WTC11 (cell line): ENCODE measurements around the gene KDM3B. TPM values are rescaled to one million over a fixed set of nuclear protein-coding genes. Genes with fewer than 3 reads are reported as not detected.

Source experiments
- ATAC-seq: fragments of 200-7000 bp; cut with Tn5 transposase; 2 replicates; pipeline ENCODE4 v1.10.0; 2021; ENCODE audit warnings: mild to moderate bottlenecking, moderate library complexity
- CTCF ChIA-PET: fragments of 300-600 bp; sonication (Branson Sonifier 250); formaldehyde crosslinking; loops from one replicate; lab custom pipeline; 2021; ENCODE audit warnings: antibody characterized with exemption; lab: Charles Lee
- POLR2A ChIA-PET: fragments of 350-600 bp; sonication (Branson Sonifier 250); formaldehyde crosslinking; loops from one replicate; lab custom pipeline; 2021; ENCODE audit warnings: antibody characterized with exemption; lab: Charles Lee
- DNase-seq: peaks from one replicate; pipeline ENCODE4 v3.0.0; 2021; ENCODE audit warnings: low spot score
- H3K27ac Mint-ChIP-seq: 2 replicates; pipeline ENCODE4 v1.8.0; 2021; ENCODE audit warnings: mixed read lengths
- H3K27me3 Mint-ChIP-seq: 2 replicates; pipeline ENCODE4 v1.8.0; 2021; ENCODE audit warnings: low read depth, mild to moderate bottlenecking, moderate library complexity, mixed read lengths
- H3K36me3 Mint-ChIP-seq: 2 replicates; pipeline ENCODE4 v1.8.0; 2021; ENCODE audit warnings: mixed read lengths
- H3K4me1 Mint-ChIP-seq: 2 replicates; pipeline ENCODE4 v1.8.0; 2022; ENCODE audit warnings: mixed read lengths
- H3K4me3 Mint-ChIP-seq: 2 replicates; pipeline ENCODE4 v1.8.0; 2021; ENCODE audit warnings: mild to moderate bottlenecking, moderate library complexity, mixed read lengths
- H3K9me3 Mint-ChIP-seq: 2 replicates; pipeline ENCODE4 v1.8.0; 2021; ENCODE audit warnings: mixed read lengths
- CREB1 ChIP-seq: sonication (generic); formaldehyde crosslinking; IDR thresholded peaks from 2 replicates; pipeline ENCODE4 v1.8.0; 2023; ENCODE audit warnings: mild to moderate bottlenecking, missing genetic modification reagents
- ETV6 ChIP-seq: sonication (generic); formaldehyde crosslinking; IDR thresholded peaks from 2 replicates; pipeline ENCODE4 v1.8.1; 2022; ENCODE audit warnings: mild to moderate bottlenecking, missing genetic modification reagents
- IRF2 ChIP-seq: sonication (generic); formaldehyde crosslinking; IDR thresholded peaks from 2 replicates; pipeline ENCODE4 v1.8.0; 2022; ENCODE audit warnings: low read depth, missing genetic modification reagents, borderline replicate concordance
- NFATC4 ChIP-seq: fragments of 250-450 bp; sonication (Bioruptor Pico); IDR thresholded peaks from 2 replicates; pipeline ENCODE4 v1.9.0; 2021; ENCODE audit warnings: mild to moderate bottlenecking
- NFE2L1 ChIP-seq: sonication (generic); formaldehyde crosslinking; IDR thresholded peaks from 2 replicates; pipeline ENCODE4 v1.8.1; 2023; ENCODE audit warnings: missing genetic modification reagents
- NFYB ChIP-seq: sonication (generic); formaldehyde crosslinking; conservative IDR thresholded peaks from 2 replicates; pipeline ENCODE4 v1.8.0; 2022; ENCODE audit warnings: low read depth, missing genetic modification reagents
- NR2C2 ChIP-seq: sonication (generic); formaldehyde crosslinking; IDR thresholded peaks from 2 replicates; pipeline ENCODE4 v1.8.0; 2022; ENCODE audit warnings: mild to moderate bottlenecking, missing genetic modification reagents
- OVOL2 ChIP-seq: fragments of 250-450 bp; sonication (Bioruptor Pico); IDR thresholded peaks from 2 replicates; pipeline ENCODE4 v1.9.0; 2021; ENCODE audit warnings: mild to moderate bottlenecking, borderline replicate concordance
- SMAD4 ChIP-seq: sonication (generic); formaldehyde crosslinking; IDR thresholded peaks from 2 replicates; pipeline ENCODE4 v1.8.0; 2022; ENCODE audit warnings: mild to moderate bottlenecking, missing genetic modification reagents
- total RNA-seq: library from RNA; stranded (reverse); gene quantifications from 3 replicates; pipeline ENCODE4 v1.2.3, GENCODE V29; 2021
- TF ChIP-seq, protein P1 (sequence below): sonication (generic); formaldehyde crosslinking; IDR thresholded peaks from 2 replicates; pipeline ENCODE4 v1.8.1; 2022; ENCODE audit warnings: missing genetic modification reagents, borderline replicate concordance
- TF ChIP-seq, protein P2 (sequence below): sonication (generic); formaldehyde crosslinking; IDR thresholded peaks from 2 replicates; pipeline ENCODE4 v1.8.0; 2022; ENCODE audit warnings: mild to moderate bottlenecking, missing genetic modification reagents
- TF ChIP-seq, protein P3 (sequence below): sonication (generic); formaldehyde crosslinking; IDR thresholded peaks from 2 replicates; pipeline ENCODE4 v1.8.0; 2023; ENCODE audit warnings: mild to moderate bottlenecking, missing genetic modification reagents
- TF ChIP-seq, protein P4 (sequence below): fragments of 200-600 bp; IDR thresholded peaks from 2 replicates; pipeline ENCODE4 v1.8.0; 2022; ENCODE audit warnings: antibody characterized with exemption
- TF ChIP-seq, protein P5 (sequence below): sonication (generic); formaldehyde crosslinking; IDR thresholded peaks from 2 replicates; pipeline ENCODE4 v1.8.1; 2022; ENCODE audit warnings: low read depth, mild to moderate bottlenecking, moderate library complexity, missing genetic modification reagents, borderline replicate concordance

KDM3B gene
- total RNA-seq, 1 experiment from 2014 or later, result 87.9 TPM

DNA sequence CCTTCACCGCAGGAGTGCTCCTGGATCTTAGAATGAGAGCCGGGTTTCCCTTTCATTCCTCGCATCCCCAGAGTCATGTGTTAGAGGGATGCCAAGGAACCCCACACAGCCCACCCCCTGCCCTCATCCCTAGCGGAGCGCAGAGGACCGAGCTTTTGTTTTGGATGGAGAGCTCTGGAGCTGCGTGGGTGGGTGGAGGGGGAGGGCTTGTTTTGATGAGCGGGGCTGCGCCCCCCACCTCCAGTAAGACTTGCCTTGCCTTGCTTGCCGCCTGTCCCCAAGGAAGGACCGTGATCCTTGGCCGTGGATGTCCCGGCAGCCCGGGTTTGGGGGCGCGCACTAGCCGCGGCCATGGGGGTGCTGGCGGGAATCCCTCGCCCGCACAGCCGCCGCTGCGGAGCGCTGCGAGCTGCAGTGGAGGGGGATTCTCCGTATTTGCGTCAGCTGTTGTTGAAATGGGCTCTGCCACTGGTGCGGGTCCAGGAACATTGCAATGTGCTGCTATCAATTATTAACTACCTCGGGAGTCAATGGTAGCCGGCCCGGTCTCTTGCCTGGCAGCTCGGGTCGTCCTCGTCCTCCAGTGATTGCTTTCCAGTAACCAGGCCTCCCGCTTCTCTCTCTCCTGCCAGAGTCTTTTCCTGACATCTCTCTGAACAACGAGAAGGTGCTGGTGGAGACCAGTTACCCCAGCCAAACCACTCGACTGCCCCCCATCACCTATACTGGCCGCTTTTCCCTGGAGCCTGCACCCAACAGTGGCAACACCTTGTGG lies 113.8 kb downstream of the KDM3B start (continued):
- TF ChIP-seq, protein P1, sequence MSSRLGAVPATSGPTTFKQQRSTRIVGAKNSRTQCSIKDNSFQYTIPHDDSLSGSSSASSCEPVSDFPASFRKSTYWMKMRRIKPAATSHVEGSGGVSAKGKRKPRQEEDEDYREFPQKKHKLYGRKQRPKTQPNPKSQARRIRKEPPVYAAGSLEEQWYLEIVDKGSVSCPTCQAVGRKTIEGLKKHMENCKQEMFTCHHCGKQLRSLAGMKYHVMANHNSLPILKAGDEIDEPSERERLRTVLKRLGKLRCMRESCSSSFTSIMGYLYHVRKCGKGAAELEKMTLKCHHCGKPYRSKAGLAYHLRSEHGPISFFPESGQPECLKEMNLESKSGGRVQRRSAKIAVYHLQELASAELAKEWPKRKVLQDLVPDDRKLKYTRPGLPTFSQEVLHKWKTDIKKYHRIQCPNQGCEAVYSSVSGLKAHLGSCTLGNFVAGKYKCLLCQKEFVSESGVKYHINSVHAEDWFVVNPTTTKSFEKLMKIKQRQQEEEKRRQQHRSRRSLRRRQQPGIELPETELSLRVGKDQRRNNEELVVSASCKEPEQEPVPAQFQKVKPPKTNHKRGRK (CRISPR knock-in tag), result no peak
- TF ChIP-seq NR2C2 (CRISPR knock-in tag) (no peak), IRF2 (CRISPR knock-in tag) (no peak), NFATC4 (CRISPR knock-in tag) (peak; percentile 61; the same call in 1 of the 2 replicates), OVOL2 (no peak)
- TF ChIP-seq, protein P2, sequence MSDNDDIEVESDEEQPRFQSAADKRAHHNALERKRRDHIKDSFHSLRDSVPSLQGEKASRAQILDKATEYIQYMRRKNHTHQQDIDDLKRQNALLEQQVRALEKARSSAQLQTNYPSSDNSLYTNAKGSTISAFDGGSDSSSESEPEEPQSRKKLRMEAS (CRISPR knock-in tag), result no peak

DNA sequence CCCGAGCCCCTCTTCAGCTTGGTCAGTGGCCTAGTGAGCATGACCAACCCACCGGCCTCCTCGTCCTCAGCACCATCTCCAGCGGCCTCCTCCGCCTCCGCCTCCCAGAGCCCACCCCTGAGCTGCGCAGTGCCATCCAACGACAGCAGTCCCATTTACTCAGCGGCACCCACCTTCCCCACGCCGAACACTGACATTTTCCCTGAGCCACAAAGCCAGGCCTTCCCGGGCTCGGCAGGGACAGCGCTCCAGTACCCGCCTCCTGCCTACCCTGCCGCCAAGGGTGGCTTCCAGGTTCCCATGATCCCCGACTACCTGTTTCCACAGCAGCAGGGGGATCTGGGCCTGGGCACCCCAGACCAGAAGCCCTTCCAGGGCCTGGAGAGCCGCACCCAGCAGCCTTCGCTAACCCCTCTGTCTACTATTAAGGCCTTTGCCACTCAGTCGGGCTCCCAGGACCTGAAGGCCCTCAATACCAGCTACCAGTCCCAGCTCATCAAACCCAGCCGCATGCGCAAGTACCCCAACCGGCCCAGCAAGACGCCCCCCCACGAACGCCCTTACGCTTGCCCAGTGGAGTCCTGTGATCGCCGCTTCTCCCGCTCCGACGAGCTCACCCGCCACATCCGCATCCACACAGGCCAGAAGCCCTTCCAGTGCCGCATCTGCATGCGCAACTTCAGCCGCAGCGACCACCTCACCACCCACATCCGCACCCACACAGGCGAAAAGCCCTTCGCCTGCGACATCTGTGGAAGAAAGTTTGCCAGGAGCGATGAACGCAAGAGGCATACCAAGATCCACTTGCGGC lies 114.6 kb downstream of the KDM3B start:
- ATAC-seq (no peak), DNase-seq (no peak)
- TF ChIP-seq CREB1 (CRISPR knock-in tag) (no peak), SMAD4 (CRISPR knock-in tag) (no peak), NFYB (no peak), ETV6 (CRISPR knock-in tag) (no peak), NFE2L1 (CRISPR knock-in tag) (no peak)
- TF ChIP-seq, protein P3, sequence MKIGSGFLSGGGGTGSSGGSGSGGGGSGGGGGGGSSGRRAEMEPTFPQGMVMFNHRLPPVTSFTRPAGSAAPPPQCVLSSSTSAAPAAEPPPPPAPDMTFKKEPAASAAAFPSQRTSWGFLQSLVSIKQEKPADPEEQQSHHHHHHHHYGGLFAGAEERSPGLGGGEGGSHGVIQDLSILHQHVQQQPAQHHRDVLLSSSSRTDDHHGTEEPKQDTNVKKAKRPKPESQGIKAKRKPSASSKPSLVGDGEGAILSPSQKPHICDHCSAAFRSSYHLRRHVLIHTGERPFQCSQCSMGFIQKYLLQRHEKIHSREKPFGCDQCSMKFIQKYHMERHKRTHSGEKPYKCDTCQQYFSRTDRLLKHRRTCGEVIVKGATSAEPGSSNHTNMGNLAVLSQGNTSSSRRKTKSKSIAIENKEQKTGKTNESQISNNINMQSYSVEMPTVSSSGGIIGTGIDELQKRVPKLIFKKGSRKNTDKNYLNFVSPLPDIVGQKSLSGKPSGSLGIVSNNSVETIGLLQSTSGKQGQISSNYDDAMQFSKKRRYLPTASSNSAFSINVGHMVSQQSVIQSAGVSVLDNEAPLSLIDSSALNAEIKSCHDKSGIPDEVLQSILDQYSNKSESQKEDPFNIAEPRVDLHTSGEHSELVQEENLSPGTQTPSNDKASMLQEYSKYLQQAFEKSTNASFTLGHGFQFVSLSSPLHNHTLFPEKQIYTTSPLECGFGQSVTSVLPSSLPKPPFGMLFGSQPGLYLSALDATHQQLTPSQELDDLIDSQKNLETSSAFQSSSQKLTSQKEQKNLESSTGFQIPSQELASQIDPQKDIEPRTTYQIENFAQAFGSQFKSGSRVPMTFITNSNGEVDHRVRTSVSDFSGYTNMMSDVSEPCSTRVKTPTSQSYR, result no peak
- TF ChIP-seq, protein P4, sequence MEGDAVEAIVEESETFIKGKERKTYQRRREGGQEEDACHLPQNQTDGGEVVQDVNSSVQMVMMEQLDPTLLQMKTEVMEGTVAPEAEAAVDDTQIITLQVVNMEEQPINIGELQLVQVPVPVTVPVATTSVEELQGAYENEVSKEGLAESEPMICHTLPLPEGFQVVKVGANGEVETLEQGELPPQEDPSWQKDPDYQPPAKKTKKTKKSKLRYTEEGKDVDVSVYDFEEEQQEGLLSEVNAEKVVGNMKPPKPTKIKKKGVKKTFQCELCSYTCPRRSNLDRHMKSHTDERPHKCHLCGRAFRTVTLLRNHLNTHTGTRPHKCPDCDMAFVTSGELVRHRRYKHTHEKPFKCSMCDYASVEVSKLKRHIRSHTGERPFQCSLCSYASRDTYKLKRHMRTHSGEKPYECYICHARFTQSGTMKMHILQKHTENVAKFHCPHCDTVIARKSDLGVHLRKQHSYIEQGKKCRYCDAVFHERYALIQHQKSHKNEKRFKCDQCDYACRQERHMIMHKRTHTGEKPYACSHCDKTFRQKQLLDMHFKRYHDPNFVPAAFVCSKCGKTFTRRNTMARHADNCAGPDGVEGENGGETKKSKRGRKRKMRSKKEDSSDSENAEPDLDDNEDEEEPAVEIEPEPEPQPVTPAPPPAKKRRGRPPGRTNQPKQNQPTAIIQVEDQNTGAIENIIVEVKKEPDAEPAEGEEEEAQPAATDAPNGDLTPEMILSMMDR, result no peak
- TF ChIP-seq, protein P2 (CRISPR knock-in tag), result no peak
- TF ChIP-seq, protein P5, sequence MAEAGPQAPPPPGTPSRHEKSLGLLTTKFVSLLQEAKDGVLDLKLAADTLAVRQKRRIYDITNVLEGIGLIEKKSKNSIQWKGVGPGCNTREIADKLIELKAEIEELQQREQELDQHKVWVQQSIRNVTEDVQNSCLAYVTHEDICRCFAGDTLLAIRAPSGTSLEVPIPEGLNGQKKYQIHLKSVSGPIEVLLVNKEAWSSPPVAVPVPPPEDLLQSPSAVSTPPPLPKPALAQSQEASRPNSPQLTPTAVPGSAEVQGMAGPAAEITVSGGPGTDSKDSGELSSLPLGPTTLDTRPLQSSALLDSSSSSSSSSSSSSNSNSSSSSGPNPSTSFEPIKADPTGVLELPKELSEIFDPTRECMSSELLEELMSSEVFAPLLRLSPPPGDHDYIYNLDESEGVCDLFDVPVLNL (CRISPR knock-in tag), result no peak
- ChIA-PET POLR2A (interaction anchor here (3.0 to 3.3 kb wide), 2 partner anchors 26 to 36 kb away, joined by 22 to 28 read pairs; no protein-coding TSS in a partner anchor), CTCF (interaction anchor here (1.2 to 13.9 kb wide), 4 partner anchors 12 to 112 kb away, joined by 3 to 254 read pairs (median 54); no protein-coding TSS in a partner anchor)
- peak overlapping the region; percentile 43; the same call in 1 of the 2 replicates for H3K27ac Mint-ChIP-seq
- H3K4me1 Mint-ChIP-seq, result peaks cover 4% of the 10 kb centered on the region
- H3K9me3 Mint-ChIP-seq, result no peaks in the 10 kb centered on the region
- peak overlapping the region; percentile 72 for H3K4me3 Mint-ChIP-seq
- peaks cover 22% of the 10 kb centered on the region for H3K36me3 Mint-ChIP-seq
- peaks cover 34% of the 10 kb centered on the region for H3K27me3 Mint-ChIP-seq
